HEK293 (cell line): ENCODE data around the gene MAF.

ENCODE experiments used
- CTCF ChIA-PET: fragments of 350-600 bp; formaldehyde crosslinking; extraction: SDS; loops from one replicate; lab custom pipeline; 2021; ENCODE audit warnings: antibody characterized with exemption; lab: Yijun Ruan, JAX
- POLR2A ChIA-PET: fragments of 300-600 bp; formaldehyde crosslinking; extraction: SDS; loops from one replicate; lab custom pipeline; 2020; ENCODE audit warnings: antibody characterized with exemption, inconsistent platforms; lab: Yijun Ruan, JAX
- H3K27ac ChIP-seq: fragments of 200-500 bp; sonication (Bioruptor generic); 2 replicates; pipeline ENCODE4 v1.5.1; 2014; ENCODE audit warnings: low read depth, low read length, control low read depth, inconsistent platforms; ENCODE audit errors: extremely low read depth
- H3K36me3 ChIP-seq, 2 experiments: fragments of 200-500 bp in 1 of 2; sonication (Bioruptor generic) in 1 of 2; 1 replicate in 1 of 2; 2 replicates in 1 of 2; pipeline ENCODE4 v1.5.1; 2014 to 2017; ENCODE audit warnings: inconsistent platforms in 2 of 2, low read length in 2 of 2; ENCODE audit not compliant: control insufficient read depth in 2 of 2, insufficient read depth in 1 of 2
- H3K4me1 ChIP-seq: fragments of 200-500 bp; sonication (Bioruptor generic); 2 replicates; pipeline ENCODE4 v1.5.1; 2014; ENCODE audit warnings: mild to moderate bottlenecking, low read length, inconsistent platforms; ENCODE audit not compliant: control insufficient read depth, insufficient read depth
- H3K4me3 ChIP-seq: 2 replicates; pipeline ENCODE4 v1.5.1; 2011; ENCODE audit warnings: low read depth, mild to moderate bottlenecking, control low read depth, low read length, moderate library complexity
- H3K9me3 ChIP-seq: fragments of 200-500 bp; sonication (Bioruptor generic); 2 replicates; pipeline ENCODE4 v1.5.1; 2014; ENCODE audit warnings: low read depth, low read length, inconsistent platforms; ENCODE audit not compliant: control insufficient read depth, insufficient read depth
- HOXC10 ChIP-seq: sonication (generic); formaldehyde crosslinking; IDR thresholded peaks from 2 replicates; pipeline ENCODE4 v1.8.1; 2023; ENCODE audit warnings: mild to moderate bottlenecking, missing genetic modification reagents
- HOXD13 ChIP-seq: sonication (generic); formaldehyde crosslinking; IDR thresholded peaks from 2 replicates; pipeline ENCODE4 v1.8.0; 2022; ENCODE audit warnings: missing genetic modification reagents, borderline replicate concordance
- KLF7 ChIP-seq: fragments of 450-650 bp; formaldehyde crosslinking; IDR thresholded peaks from 2 replicates; pipeline ENCODE4 v1.5.1; 2016; ENCODE audit warnings: missing biosample characterization, missing genetic modification characterization, borderline replicate concordance
- KLF9 ChIP-seq: fragments of 450-650 bp; formaldehyde crosslinking; IDR thresholded peaks from 2 replicates; pipeline ENCODE4 v1.5.1; 2016; ENCODE audit warnings: missing biosample characterization, missing genetic modification characterization, low read depth
- MZF1 ChIP-seq: fragments of 450-650 bp; formaldehyde crosslinking; IDR thresholded peaks from 2 replicates; pipeline ENCODE4 v1.5.1; 2017; ENCODE audit warnings: missing biosample characterization, missing genetic modification characterization, borderline replicate concordance
- SP3 ChIP-seq: fragments of 450-650 bp; formaldehyde crosslinking; IDR thresholded peaks from 2 replicates; pipeline ENCODE4 v1.5.1; 2016; ENCODE audit warnings: missing biosample characterization, missing genetic modification characterization
- ZBTB1 ChIP-seq: fragments of 450-650 bp; formaldehyde crosslinking; IDR thresholded peaks from 2 replicates; pipeline ENCODE4 v1.5.1; 2016; ENCODE audit warnings: missing biosample characterization, missing genetic modification characterization
- ZIC2 ChIP-seq: fragments of 450-650 bp; formaldehyde crosslinking; IDR thresholded peaks from 2 replicates; pipeline ENCODE4 v1.5.1; 2016; ENCODE audit warnings: missing biosample characterization, missing genetic modification characterization
- ZNF140 ChIP-seq: fragments of 450-650 bp; formaldehyde crosslinking; IDR thresholded peaks from 2 replicates; pipeline ENCODE4 v1.5.1; 2016; ENCODE audit warnings: missing biosample characterization, missing genetic modification characterization
- ZNF19 ChIP-seq: fragments of 450-650 bp; formaldehyde crosslinking; IDR thresholded peaks from 2 replicates; pipeline ENCODE4; 2016; ENCODE audit warnings: missing biosample characterization, missing genetic modification characterization, low read depth
- ZNF202 ChIP-seq: fragments of 450-650 bp; formaldehyde crosslinking; IDR thresholded peaks from 2 replicates; pipeline ENCODE4 v1.5.1; 2016; ENCODE audit warnings: missing biosample characterization, missing genetic modification characterization, borderline replicate concordance
- ZNF23 ChIP-seq: fragments of 450-650 bp; formaldehyde crosslinking; IDR thresholded peaks from 2 replicates; pipeline ENCODE4 v1.5.1; 2016; ENCODE audit warnings: missing biosample characterization, missing genetic modification characterization, borderline replicate concordance
- ZNF521 ChIP-seq: fragments of 450-650 bp; formaldehyde crosslinking; IDR thresholded peaks from 2 replicates; pipeline ENCODE4 v1.5.1; 2017; ENCODE audit warnings: missing biosample characterization, mild to moderate bottlenecking, missing genetic modification characterization
- ZNF530 ChIP-seq: fragments of 450-650 bp; formaldehyde crosslinking; IDR thresholded peaks from 2 replicates; pipeline ENCODE4 v1.5.1; 2016; ENCODE audit warnings: low read depth, missing biosample characterization, missing genetic modification characterization
- ZNF561 ChIP-seq: fragments of 450-650 bp; IDR thresholded peaks from 2 replicates; pipeline ENCODE4 v1.5.1; 2018; ENCODE audit warnings: missing biosample characterization, missing genetic modification characterization, borderline replicate concordance
- ZNF610 ChIP-seq: fragments of 450-650 bp; formaldehyde crosslinking; IDR thresholded peaks from 2 replicates; pipeline ENCODE4 v1.5.1; 2016; ENCODE audit warnings: missing biosample characterization, missing genetic modification characterization, borderline replicate concordance
- ZNF768 ChIP-seq: fragments of 450-650 bp; formaldehyde crosslinking; IDR thresholded peaks from 2 replicates; pipeline ENCODE4 v1.5.1; 2018; ENCODE audit warnings: missing biosample characterization, mild to moderate bottlenecking, missing genetic modification characterization
- ZSCAN16 ChIP-seq: fragments of 450-650 bp; formaldehyde crosslinking; IDR thresholded peaks from 2 replicates; pipeline ENCODE4 v1.5.1; 2016; ENCODE audit warnings: missing biosample characterization, missing genetic modification characterization
- TF ChIP-seq, protein P1 (sequence below): fragments of 450-650 bp; formaldehyde crosslinking; IDR thresholded peaks from 2 replicates; pipeline ENCODE4 v1.5.1; 2017; ENCODE audit warnings: missing biosample characterization, missing genetic modification characterization
- TF ChIP-seq, protein P2 (sequence below): fragments of 450-650 bp; formaldehyde crosslinking; IDR thresholded peaks from 2 replicates; pipeline ENCODE4 v1.5.1; 2016; ENCODE audit warnings: missing biosample characterization, missing genetic modification characterization
- TF ChIP-seq, protein P3 (sequence below): fragments of 450-650 bp; formaldehyde crosslinking; IDR thresholded peaks from 2 replicates; pipeline ENCODE4 v1.5.1; 2016; ENCODE audit warnings: missing biosample characterization, missing genetic modification characterization
- TF ChIP-seq, protein P4 (sequence below): fragments of 450-650 bp; formaldehyde crosslinking; conservative IDR thresholded peaks from 2 replicates; pipeline ENCODE4 v1.5.1; 2016; ENCODE audit warnings: low read depth, missing biosample characterization, missing genetic modification characterization
- TF ChIP-seq, protein P5 (sequence below): fragments of 450-650 bp; formaldehyde crosslinking; IDR thresholded peaks from 2 replicates; pipeline ENCODE4 v1.5.1; 2017; ENCODE audit warnings: missing biosample characterization, missing genetic modification characterization
- TF ChIP-seq, protein P6 (sequence below): IDR thresholded peaks from 2 replicates; pipeline ENCODE4 v1.6.1; 2011; ENCODE audit warnings: mild to moderate bottlenecking, low read depth, low read length, borderline replicate concordance

The MAF gene

DNA sequence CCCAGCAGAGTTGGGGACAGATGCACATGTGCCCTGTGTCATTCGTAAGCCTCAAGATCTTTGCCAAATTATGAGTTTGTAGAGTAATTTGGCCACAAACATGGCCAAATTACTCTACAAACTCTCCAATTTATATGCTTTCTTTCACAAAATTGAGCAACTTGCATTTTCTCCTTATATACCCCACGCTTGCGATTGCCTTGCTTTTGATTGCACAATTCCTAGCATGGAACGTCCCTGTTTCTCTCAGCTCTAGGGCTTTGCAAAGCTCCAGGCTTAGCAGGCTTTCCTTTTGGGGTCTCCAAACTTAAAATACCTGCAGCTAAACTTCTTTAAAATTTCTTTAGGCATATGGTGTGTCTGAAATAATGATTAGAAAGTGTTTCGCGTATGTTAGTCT is 28.5 kb upstream of the MAF start:
- no peaks in the 10 kb centered on the region for H3K36me3 ChIP-seq
- H3K9me3 ChIP-seq: no peaks in the 10 kb centered on the region
- H3K4me3 ChIP-seq: no peak overlapping the region
- ChIA-PET POLR2A (no interaction called here), CTCF (interaction anchor here (0.6 to 0.7 kb wide), 2 partner anchors 131 to 1529 kb away, joined by 3 to 5 read pairs; partner anchors contain the start of gene WWOX)
- H3K27ac ChIP-seq: no peak overlapping the region
- no peaks in the 10 kb centered on the region for H3K4me1 ChIP-seq
- TF ChIP-seq SP3 (tag by site-specific recombination) (no peak), ZIC2 (tag by site-specific recombination) (no peak), ZNF610 (tag by site-specific recombination) (no peak), MZF1 (no peak), HOXC10 (CRISPR knock-in tag) (no peak)

DNA sequence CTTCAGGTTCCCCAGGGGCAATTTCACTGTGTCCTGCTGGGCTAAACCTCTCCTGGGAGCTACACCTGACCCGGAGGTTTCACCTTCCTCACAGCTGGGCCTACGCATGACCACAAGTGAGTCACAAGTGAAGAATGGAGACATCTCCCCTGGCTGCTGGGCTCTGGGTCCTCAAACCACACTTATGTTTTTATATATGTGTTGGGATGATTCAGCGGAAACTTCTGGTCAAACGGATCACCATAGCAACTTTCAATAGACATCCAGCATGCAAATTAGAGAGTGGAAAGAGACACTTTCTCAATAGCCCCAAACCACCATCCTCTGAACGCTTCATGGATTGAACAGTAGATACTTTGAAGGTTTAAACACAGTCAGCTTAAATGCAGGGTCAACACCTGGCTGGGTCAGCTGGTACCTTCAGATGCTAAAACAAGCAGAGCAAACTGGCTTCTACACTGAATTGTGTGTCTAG is 28.0 kb upstream of the MAF start:
- no peaks in the 10 kb centered on the region for H3K4me1 ChIP-seq
- POLR2A ChIA-PET: no interaction called here
- no peak overlapping the region for H3K27ac ChIP-seq
- CTCF ChIA-PET: interaction anchor here (0.6 to 0.7 kb wide), 2 partner anchors 131 to 1529 kb away, joined by 3 to 5 read pairs; partner anchors contain the start of gene WWOX
- no peak overlapping the region for H3K4me3 ChIP-seq
- H3K9me3 ChIP-seq: no peaks in the 10 kb centered on the region
- H3K36me3 ChIP-seq: no peaks in the 10 kb centered on the region
- TF ChIP-seq ZSCAN16 (no peak), HOXD13 (CRISPR knock-in tag) (no peak), ZBTB1 (tag by site-specific recombination) (no peak), ZNF202 (tag by site-specific recombination) (no peak), ZNF561 (tag by site-specific recombination) (no peak), KLF7 (tag by site-specific recombination) (no peak), ZNF140 (tag by site-specific recombination) (no peak), ZNF530 (tag by site-specific recombination) (no peak), ZNF521 (tag by site-specific recombination) (no peak), ZNF768 (no peak), ZNF23 (tag by site-specific recombination) (no peak), KLF9 (no peak), ZNF19 (tag by site-specific recombination) (no peak)
- TF ChIP-seq, protein P1, sequence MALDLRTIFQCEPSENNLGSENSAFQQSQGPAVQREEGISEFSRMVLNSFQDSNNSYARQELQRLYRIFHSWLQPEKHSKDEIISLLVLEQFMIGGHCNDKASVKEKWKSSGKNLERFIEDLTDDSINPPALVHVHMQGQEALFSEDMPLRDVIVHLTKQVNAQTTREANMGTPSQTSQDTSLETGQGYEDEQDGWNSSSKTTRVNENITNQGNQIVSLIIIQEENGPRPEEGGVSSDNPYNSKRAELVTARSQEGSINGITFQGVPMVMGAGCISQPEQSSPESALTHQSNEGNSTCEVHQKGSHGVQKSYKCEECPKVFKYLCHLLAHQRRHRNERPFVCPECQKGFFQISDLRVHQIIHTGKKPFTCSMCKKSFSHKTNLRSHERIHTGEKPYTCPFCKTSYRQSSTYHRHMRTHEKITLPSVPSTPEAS (tag by site-specific recombination): no peak
- TF ChIP-seq, protein P2, sequence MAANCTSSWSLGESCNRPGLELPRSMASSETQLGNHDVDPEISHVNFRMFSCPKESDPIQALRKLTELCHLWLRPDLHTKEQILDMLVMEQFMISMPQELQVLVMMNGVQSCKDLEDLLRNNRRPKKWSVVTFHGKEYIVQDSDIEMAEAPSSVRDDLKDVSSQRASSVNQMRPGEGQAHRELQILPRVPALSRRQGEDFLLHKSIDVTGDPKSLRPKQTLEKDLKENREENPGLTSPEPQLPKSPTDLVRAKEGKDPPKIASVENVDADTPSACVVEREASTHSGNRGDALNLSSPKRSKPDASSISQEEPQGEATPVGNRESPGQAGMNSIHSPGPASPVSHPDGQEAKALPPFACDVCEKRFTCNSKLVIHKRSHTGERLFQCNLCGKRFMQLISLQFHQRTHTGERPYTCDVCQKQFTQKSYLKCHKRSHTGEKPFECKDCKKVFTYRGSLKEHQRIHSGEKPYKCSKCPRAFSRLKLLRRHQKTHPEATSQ (tag by site-specific recombination): no peak
- TF ChIP-seq, protein P3, sequence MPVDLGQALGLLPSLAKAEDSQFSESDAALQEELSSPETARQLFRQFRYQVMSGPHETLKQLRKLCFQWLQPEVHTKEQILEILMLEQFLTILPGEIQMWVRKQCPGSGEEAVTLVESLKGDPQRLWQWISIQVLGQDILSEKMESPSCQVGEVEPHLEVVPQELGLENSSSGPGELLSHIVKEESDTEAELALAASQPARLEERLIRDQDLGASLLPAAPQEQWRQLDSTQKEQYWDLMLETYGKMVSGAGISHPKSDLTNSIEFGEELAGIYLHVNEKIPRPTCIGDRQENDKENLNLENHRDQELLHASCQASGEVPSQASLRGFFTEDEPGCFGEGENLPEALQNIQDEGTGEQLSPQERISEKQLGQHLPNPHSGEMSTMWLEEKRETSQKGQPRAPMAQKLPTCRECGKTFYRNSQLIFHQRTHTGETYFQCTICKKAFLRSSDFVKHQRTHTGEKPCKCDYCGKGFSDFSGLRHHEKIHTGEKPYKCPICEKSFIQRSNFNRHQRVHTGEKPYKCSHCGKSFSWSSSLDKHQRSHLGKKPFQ: no peak
- TF ChIP-seq, protein P4, sequence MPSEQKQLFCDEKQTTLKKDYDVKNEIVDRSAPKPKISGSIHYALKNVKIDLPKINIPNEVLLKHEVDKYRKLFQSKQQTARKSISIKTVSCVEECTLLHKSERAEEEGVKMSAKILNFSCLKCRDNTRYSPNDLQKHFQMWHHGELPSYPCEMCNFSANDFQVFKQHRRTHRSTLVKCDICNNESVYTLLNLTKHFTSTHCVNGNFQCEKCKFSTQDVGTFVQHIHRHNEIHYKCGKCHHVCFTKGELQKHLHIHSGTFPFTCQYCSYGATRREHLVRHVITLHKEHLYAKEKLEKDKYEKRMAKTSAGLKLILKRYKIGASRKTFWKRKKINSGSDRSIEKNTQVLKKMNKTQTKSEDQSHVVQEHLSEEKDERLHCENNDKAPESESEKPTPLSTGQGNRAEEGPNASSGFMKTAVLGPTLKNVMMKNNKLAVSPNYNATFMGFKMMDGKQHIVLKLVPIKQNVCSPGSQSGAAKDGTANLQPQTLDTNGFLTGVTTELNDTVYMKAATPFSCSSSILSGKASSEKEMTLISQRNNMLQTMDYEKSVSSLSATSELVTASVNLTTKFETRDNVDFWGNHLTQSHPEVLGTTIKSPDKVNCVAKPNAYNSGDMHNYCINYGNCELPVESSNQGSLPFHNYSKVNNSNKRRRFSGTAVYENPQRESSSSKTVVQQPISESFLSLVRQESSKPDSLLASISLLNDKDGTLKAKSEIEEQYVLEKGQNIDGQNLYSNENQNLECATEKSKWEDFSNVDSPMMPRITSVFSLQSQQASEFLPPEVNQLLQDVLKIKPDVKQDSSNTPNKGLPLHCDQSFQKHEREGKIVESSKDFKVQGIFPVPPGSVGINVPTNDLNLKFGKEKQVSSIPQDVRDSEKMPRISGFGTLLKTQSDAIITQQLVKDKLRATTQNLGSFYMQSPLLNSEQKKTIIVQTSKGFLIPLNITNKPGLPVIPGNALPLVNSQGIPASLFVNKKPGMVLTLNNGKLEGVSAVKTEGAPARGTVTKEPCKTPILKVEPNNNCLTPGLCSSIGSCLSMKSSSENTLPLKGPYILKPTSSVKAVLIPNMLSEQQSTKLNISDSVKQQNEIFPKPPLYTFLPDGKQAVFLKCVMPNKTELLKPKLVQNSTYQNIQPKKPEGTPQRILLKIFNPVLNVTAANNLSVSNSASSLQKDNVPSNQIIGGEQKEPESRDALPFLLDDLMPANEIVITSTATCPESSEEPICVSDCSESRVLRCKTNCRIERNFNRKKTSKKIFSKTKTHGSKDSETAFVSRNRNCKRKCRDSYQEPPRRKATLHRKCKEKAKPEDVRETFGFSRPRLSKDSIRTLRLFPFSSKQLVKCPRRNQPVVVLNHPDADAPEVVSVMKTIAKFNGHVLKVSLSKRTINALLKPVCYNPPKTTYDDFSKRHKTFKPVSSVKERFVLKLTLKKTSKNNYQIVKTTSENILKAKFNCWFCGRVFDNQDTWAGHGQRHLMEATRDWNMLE (tag by site-specific recombination): no peak
- TF ChIP-seq, protein P5, sequence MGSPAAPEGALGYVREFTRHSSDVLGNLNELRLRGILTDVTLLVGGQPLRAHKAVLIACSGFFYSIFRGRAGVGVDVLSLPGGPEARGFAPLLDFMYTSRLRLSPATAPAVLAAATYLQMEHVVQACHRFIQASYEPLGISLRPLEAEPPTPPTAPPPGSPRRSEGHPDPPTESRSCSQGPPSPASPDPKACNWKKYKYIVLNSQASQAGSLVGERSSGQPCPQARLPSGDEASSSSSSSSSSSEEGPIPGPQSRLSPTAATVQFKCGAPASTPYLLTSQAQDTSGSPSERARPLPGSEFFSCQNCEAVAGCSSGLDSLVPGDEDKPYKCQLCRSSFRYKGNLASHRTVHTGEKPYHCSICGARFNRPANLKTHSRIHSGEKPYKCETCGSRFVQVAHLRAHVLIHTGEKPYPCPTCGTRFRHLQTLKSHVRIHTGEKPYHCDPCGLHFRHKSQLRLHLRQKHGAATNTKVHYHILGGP (tag by site-specific recombination): no peak
- TF ChIP-seq, protein P6, sequence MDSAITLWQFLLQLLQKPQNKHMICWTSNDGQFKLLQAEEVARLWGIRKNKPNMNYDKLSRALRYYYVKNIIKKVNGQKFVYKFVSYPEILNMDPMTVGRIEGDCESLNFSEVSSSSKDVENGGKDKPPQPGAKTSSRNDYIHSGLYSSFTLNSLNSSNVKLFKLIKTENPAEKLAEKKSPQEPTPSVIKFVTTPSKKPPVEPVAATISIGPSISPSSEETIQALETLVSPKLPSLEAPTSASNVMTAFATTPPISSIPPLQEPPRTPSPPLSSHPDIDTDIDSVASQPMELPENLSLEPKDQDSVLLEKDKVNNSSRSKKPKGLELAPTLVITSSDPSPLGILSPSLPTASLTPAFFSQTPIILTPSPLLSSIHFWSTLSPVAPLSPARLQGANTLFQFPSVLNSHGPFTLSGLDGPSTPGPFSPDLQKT: no peak
